K562 (cell line): ENCODE data around the gene POR. TPM values are rescaled to one million over a fixed set of nuclear protein-coding genes. Genes with fewer than 3 reads are reported as not detected.

Source experiments
- ARID4B ChIP-seq: sonication (generic); formaldehyde crosslinking; IDR thresholded peaks from 2 replicates; pipeline ENCODE4 v1.8.0; 2022; ENCODE audit warnings: mild to moderate bottlenecking, missing genetic modification reagents
- ATF6 ChIP-seq: sonication (generic); formaldehyde crosslinking; IDR thresholded peaks from 2 replicates; pipeline ENCODE4 v1.4.0; 2020; ENCODE audit warnings: mild to moderate bottlenecking, missing genetic modification reagents
- CLOCK ChIP-seq: fragments of 250-450 bp; sonication (Bioruptor Pico); IDR thresholded peaks from 2 replicates; pipeline ENCODE4 v1.4.0; 2020; ENCODE audit warnings: mild to moderate bottlenecking, moderate library complexity, borderline replicate concordance
- HES1 ChIP-seq: fragments of 450-650 bp; IDR thresholded peaks from 2 replicates; pipeline ENCODE4 v1.6.1; 2016; ENCODE audit warnings: low read depth, mild to moderate bottlenecking, moderate library complexity
- NBN ChIP-seq: fragments of 450-650 bp; IDR thresholded peaks from 2 replicates; pipeline ENCODE4 v1.6.1; 2016; ENCODE audit warnings: low read depth, mild to moderate bottlenecking
- ZBTB1 ChIP-seq: sonication (generic); formaldehyde crosslinking; IDR thresholded peaks from 2 replicates; pipeline ENCODE4 v1.8.1; 2023; ENCODE audit warnings: missing genetic modification reagents, low read depth, mild to moderate bottlenecking, borderline replicate concordance
- ZBTB33 ChIP-seq: sonication (generic); formaldehyde crosslinking; IDR thresholded peaks from 2 replicates; pipeline ENCODE4 v1.8.1; 2023; ENCODE audit warnings: mild to moderate bottlenecking, missing genetic modification reagents
- ZC3H11A ChIP-seq: IDR thresholded peaks from 2 replicates; pipeline ENCODE4 v1.6.1; 2012; ENCODE audit warnings: low read depth, low read length, improper control_type of control experiment
- ZNF3 ChIP-seq: fragments of 250-450 bp; sonication (Bioruptor Pico); IDR thresholded peaks from 2 replicates; pipeline ENCODE4 v1.5.0; 2021; ENCODE audit warnings: mild to moderate bottlenecking, moderate library complexity
- ZNF561 ChIP-seq: fragments of 450-650 bp; formaldehyde crosslinking; conservative IDR thresholded peaks from 2 replicates; pipeline ENCODE4 v1.4.0; 2020; ENCODE audit warnings: mild to moderate bottlenecking, moderate library complexity
- polyA plus RNA-seq, 8 experiments: library from polyadenylated mRNA; depleted of rRNA in 4 of 8; stranded (reverse) in 5 of 8; unstranded in 3 of 8; fragments of >200 nt; fragmentation: Nextera tagmentation in 2 of 8; fragmentation: Illumina TruSeq in 1 of 8; extraction: Ambion mirVana in 2 of 8; extraction: Trizol in 1 of 8; gene quantifications; 2 replicates each; pipeline versions ENCODE4 v1.2.1 to v1.2.3, GENCODE V29; 2011 to 2014; ENCODE audit warnings: inconsistent platforms in 1 of 8, missing spikeins in 1 of 8
- total RNA-seq, 7 experiments: library from RNA; depleted of rRNA in 6 of 7; stranded (reverse); fragments of >200 nt in 6 of 7; fragmentation: Illumina TruSeq in 2 of 7; extraction: Trizol in 2 of 7; gene quantifications; 2 replicates each; pipeline versions ENCODE4 v1.2.1 to v1.2.3, GENCODE V29; 2011 to 2021; ENCODE audit warnings: low replicate concordance in 1 of 7

The POR gene
- total and polyA plus RNA-seq, 9 of the 15 experiments (the other 6 are each of a cell fraction or from before 2014, with no cell fraction given): 4.7 to 142 (median 40.8) TPM

GRCh38 chr7:75866489-75867389, 48.2 kb upstream of the POR start (continued):
- TF ChIP-seq ZBTB33 (CRISPR knock-in tag): 0 out of 2 replicates have a peak, but pooled peaks have one; percentile 10
- no peak for TF ChIP-seq CLOCK (CRISPR knock-in tag)
- TF ChIP-seq ZNF561: no peak
- TF ChIP-seq NBN: peak; percentile 88; the same call in 1 of the 2 replicates
- TF ChIP-seq HES1: 0 out of 2 replicates have a peak, but pooled peaks have one; percentile 41
- peak; percentile 61 for TF ChIP-seq ARID4B (CRISPR knock-in tag)
- TF ChIP-seq ZNF3: no peak
- TF ChIP-seq ZC3H11A: peak; percentile 39; the same call in 1 of the 2 replicates
- TF ChIP-seq ATF6 (CRISPR knock-in tag): 0 out of 2 replicates have a peak, but pooled peaks have one; percentile 75
- 0 out of 2 replicates have a peak, but pooled peaks have one; percentile 42 for TF ChIP-seq ZBTB1 (CRISPR knock-in tag)
